ENCODE measurements around the gene BMP3. TPM values are rescaled to one million over a fixed set of nuclear protein-coding genes. Genes with fewer than 3 reads are reported as not detected.

The BMP3 gene
- total RNA-seq, 3 donors from 2014 or later (not counting 1 experiment from before 2014, with no cell fraction given) = not detected

- no peaks in the 10 kb centered on the region for H3K4me1 Mint-ChIP-seq
- Histone ChIP-seq H3K27ac (ENCODE audit: low read length) (no peak overlapping the region), H3K4me1 (ENCODE audit: control insufficient read depth, insufficient read depth, low read length) (no peaks in the 10 kb centered on the region), H3K27me3 (ENCODE audit: control insufficient read depth, insufficient read depth, low read length) (no peaks in the 10 kb centered on the region), H3K9me3 (ENCODE audit: control insufficient read depth, insufficient read depth, low read length) (no peaks in the 10 kb centered on the region), H3K4me3 (ENCODE audit: low read length) (no peak overlapping the region), H3K36me3 (ENCODE audit: control insufficient read depth, insufficient read depth, low read length) (no peaks in the 10 kb centered on the region)
- ATAC-seq = peak; percentile 83 to 96 (median 91)
- no peak overlapping the region for H3K4me3 Mint-ChIP-seq
- WGBS (ENCODE audit: insufficient coverage) = 6% methylated on average over 5 of the region's 6 CpGs
- DNase-seq = peak in 1 of 2 donors; percentile 83
- H3K27me3 Mint-ChIP-seq (ENCODE audit: low read depth in 2 of 2) = peaks cover 1 to 8% of the 10 kb centered on the region in 2 donors
- peak; percentile 95 for TF ChIP-seq CTCF (IDR thresholded peaks at IDR 0.05)
- intact Hi-C loops (cut with micrococcal nuclease) = no loop called here
- no peak overlapping the region for H3K27ac Mint-ChIP-seq
- no peaks in the 10 kb centered on the region for H3K36me3 Mint-ChIP-seq
- H3K9me3 Mint-ChIP-seq = no peaks in the 10 kb centered on the region
Measured at GRCh38 chr4:81069706-81070331, 39.3 kb downstream of the BMP3 start.

- TF ChIP-seq CTCF (IDR thresholded peaks at IDR 0.05) = no peak
- no peak overlapping the region for H3K27ac Mint-ChIP-seq
- no peaks in the 10 kb centered on the region for H3K4me1 ChIP-seq (ENCODE audit: control insufficient read depth, insufficient read depth, low read length)
- H3K27me3 Mint-ChIP-seq (ENCODE audit: low read depth in 2 of 2) = peaks cover 11 to 12% of the 10 kb centered on the region in 2 donors
- no peaks in the 10 kb centered on the region for H3K9me3 Mint-ChIP-seq
- H3K36me3 Mint-ChIP-seq = no peaks in the 10 kb centered on the region
- intact Hi-C loops (cut with micrococcal nuclease) = no loop called here
- DNase-seq = no peak
- no peaks in the 10 kb centered on the region for H3K27me3 ChIP-seq (ENCODE audit: control insufficient read depth, insufficient read depth, low read length)
- no peaks in the 10 kb centered on the region for H3K4me1 Mint-ChIP-seq
- H3K36me3 ChIP-seq (ENCODE audit: control insufficient read depth, insufficient read depth, low read length) = no peaks in the 10 kb centered on the region
- H3K9me3 ChIP-seq (ENCODE audit: control insufficient read depth, insufficient read depth, low read length) = no peaks in the 10 kb centered on the region
- H3K4me3 Mint-ChIP-seq = no peak overlapping the region
- no peak overlapping the region for H3K27ac ChIP-seq (ENCODE audit: low read length)
- ATAC-seq = no peak
- no peak overlapping the region for H3K4me3 ChIP-seq (ENCODE audit: low read length)
- no CpG with 5 or more reads among the region's 2 CpGs for WGBS (ENCODE audit: insufficient coverage)
Measured at GRCh38 chr4:81071013-81071412, 40.5 kb downstream of the BMP3 start.

GRCh38 chr4:81081156-81081555 lies 50.6 kb downstream of the BMP3 start:
- peaks cover 7 to 13% of the 10 kb centered on the region in 2 donors for H3K27me3 Mint-ChIP-seq (ENCODE audit: low read depth in 2 of 2)
- DNase-seq = no peak
- H3K36me3 Mint-ChIP-seq = no peaks in the 10 kb centered on the region
- Histone ChIP-seq H3K27me3 (ENCODE audit: control insufficient read depth, insufficient read depth, low read length) (no peaks in the 10 kb centered on the region), H3K27ac (ENCODE audit: low read length) (no peak overlapping the region), H3K36me3 (ENCODE audit: control insufficient read depth, insufficient read depth, low read length) (no peaks in the 10 kb centered on the region), H3K9me3 (ENCODE audit: control insufficient read depth, insufficient read depth, low read length) (no peaks in the 10 kb centered on the region), H3K4me1 (ENCODE audit: control insufficient read depth, insufficient read depth, low read length) (no peaks in the 10 kb centered on the region), H3K4me3 (ENCODE audit: low read length) (no peak overlapping the region)
- TF ChIP-seq CTCF (IDR thresholded peaks at IDR 0.05) = no peak
- intact Hi-C loops (cut with micrococcal nuclease) = no loop called here
- ATAC-seq = no peak
- 96% methylated on average over 5 of the region's 5 CpGs for WGBS (ENCODE audit: insufficient coverage)
- H3K4me3 Mint-ChIP-seq = no peak overlapping the region
- H3K4me1 Mint-ChIP-seq = no peaks in the 10 kb centered on the region
- no peak overlapping the region for H3K27ac Mint-ChIP-seq
- no peaks in the 10 kb centered on the region for H3K9me3 Mint-ChIP-seq

GRCh38 chr4:81084029-81084428 lies 53.5 kb downstream of the BMP3 start:
- intact Hi-C loops (cut with micrococcal nuclease) = no loop called here
- no peaks in the 10 kb centered on the region for H3K9me3 ChIP-seq (ENCODE audit: control insufficient read depth, insufficient read depth, low read length)
- DNase-seq (peak in 1 of 2 donors; percentile 7), ATAC-seq (no peak)
- H3K9me3 Mint-ChIP-seq = no peaks in the 10 kb centered on the region
- no peaks in the 10 kb centered on the region for H3K36me3 Mint-ChIP-seq
- H3K4me1 Mint-ChIP-seq = no peaks in the 10 kb centered on the region
- H3K27ac ChIP-seq (ENCODE audit: low read length) = no peak overlapping the region
- no peak overlapping the region for H3K4me3 Mint-ChIP-seq
- H3K27me3 ChIP-seq (ENCODE audit: control insufficient read depth, insufficient read depth, low read length) = no peaks in the 10 kb centered on the region
- H3K4me3 ChIP-seq (ENCODE audit: low read length) = no peak overlapping the region
- peaks cover 0 to 3% of the 10 kb centered on the region in 2 donors for H3K27me3 Mint-ChIP-seq (ENCODE audit: low read depth in 2 of 2)
- no peak overlapping the region for H3K27ac Mint-ChIP-seq
- no peak for TF ChIP-seq CTCF (IDR thresholded peaks at IDR 0.05)
- no peaks in the 10 kb centered on the region for H3K36me3 ChIP-seq (ENCODE audit: control insufficient read depth, insufficient read depth, low read length)
- no peaks in the 10 kb centered on the region for H3K4me1 ChIP-seq (ENCODE audit: control insufficient read depth, insufficient read depth, low read length)

Data from natural killer cell (primary cell).